GM19372 (cell line): Measurements from ENCODE around the gene SLX9.
"Not testable (repeated sequence)": the region's sequence is repeated elsewhere in the genome, so short reads cannot be mapped to it uniquely, and the experiment has no call there.

ENCODE experiments used
- ATAC-seq: cut with Tn5 transposase; IDR thresholded peaks from one replicate; pipeline ENCODE4 v1.9.1; 2021; ENCODE audit warnings: mild to moderate bottlenecking, low read depth, moderate library complexity; ENCODE audit not compliant: unreplicated experiment

The SLX9 gene

GRCh38 chr21:44901391-44902074, 38.3 kb upstream of the SLX9 start:
- no peak for ATAC-seq

GRCh38 chr21:44902268-44903049, 37.4 kb upstream of the SLX9 start:
- ATAC-seq = no peak

- ATAC-seq = no peak
Observed at GRCh38 chr21:44903050-44903685, 36.7 kb upstream of the SLX9 start.

- ATAC-seq = no peak
Observed at GRCh38 chr21:44903689-44904088, 36.1 kb upstream of the SLX9 start.

- no peak for ATAC-seq
Observed at GRCh38 chr21:44904141-44904923, 35.5 kb upstream of the SLX9 start.

GRCh38 chr21:44905016-44905727, 34.7 kb upstream of the SLX9 start:
- ATAC-seq = no peak

GRCh38 chr21:44905728-44906090, 34.1 kb upstream of the SLX9 start:
- ATAC-seq = no peak

GRCh38 chr21:44907225-44907965, 32.4 kb upstream of the SLX9 start:
- no peak for ATAC-seq

- ATAC-seq = no peak
Observed at GRCh38 chr21:44907966-44908895, 31.6 kb upstream of the SLX9 start.

GRCh38 chr21:44908908-44909307, 30.9 kb upstream of the SLX9 start:
- no peak for ATAC-seq

GRCh38 chr21:44909719-44910118, 30.1 kb upstream of the SLX9 start:
- no peak for ATAC-seq

GRCh38 chr21:44910229-44911067, 29.4 kb upstream of the SLX9 start:
- no peak for ATAC-seq

GRCh38 chr21:44911068-44911383, 28.8 kb upstream of the SLX9 start:
- ATAC-seq = no peak

- no peak for ATAC-seq
Observed at GRCh38 chr21:44911384-44912157, 28.3 kb upstream of the SLX9 start.

GRCh38 chr21:44912158-44912473, 27.7 kb upstream of the SLX9 start:
- no peak for ATAC-seq

- ATAC-seq = not testable (repeated sequence)
Observed at GRCh38 chr21:44912506-44913412, 27.1 kb upstream of the SLX9 start.
